Astrocyte (in vitro differentiated cells and primary cell): ENCODE measurements around the gene RNFT2. TPM values are rescaled to one million over a fixed set of nuclear protein-coding genes. Genes with fewer than 3 reads are reported as not detected.

ENCODE experiments used
- DNase-seq: peaks from one replicate; pipeline ENCODE4 v3.0.0-alpha.2; 2010; ENCODE audit warnings: low read depth
- FAIRE-seq: peaks from 2 replicates; lab custom pipeline; 2011; peaks lifted over from hg19 to GRCh38; lab: Jason Lieb, UNC
- H2AFZ ChIP-seq: 2 replicates; pipeline ENCODE4 v1.6.0; 2012; ENCODE audit warnings: low read depth, low read length, inconsistent platforms
- H3K27ac ChIP-seq: 2 replicates; pipeline ENCODE4 v1.5.1; 2011; ENCODE audit warnings: low read depth, low read length, inconsistent platforms
- H3K27me3 ChIP-seq: 2 replicates; pipeline ENCODE4 v1.6.0; 2011; ENCODE audit warnings: low read length, inconsistent platforms; ENCODE audit not compliant: insufficient read depth
- H3K36me3 ChIP-seq: 2 replicates; pipeline ENCODE4 v1.5.1; 2011; ENCODE audit warnings: low read length, inconsistent platforms; ENCODE audit not compliant: insufficient read depth
- H3K4me1 ChIP-seq: 2 replicates; pipeline ENCODE4 v1.5.1; 2011; ENCODE audit warnings: low read length, inconsistent platforms; ENCODE audit not compliant: insufficient read depth
- H3K4me2 ChIP-seq: 2 replicates; pipeline ENCODE4 v1.6.0; 2012; ENCODE audit warnings: low read length, inconsistent platforms
- H3K4me3 ChIP-seq: 2 replicates; pipeline ENCODE4 v1.5.1; 2011; ENCODE audit warnings: low read depth, mild to moderate bottlenecking, low read length, inconsistent platforms; ENCODE audit not compliant: insufficient read depth
- H3K79me2 ChIP-seq: 2 replicates; pipeline ENCODE4 v1.6.0; 2012; ENCODE audit warnings: mild to moderate bottlenecking, low read length, inconsistent platforms; ENCODE audit not compliant: insufficient read depth
- H3K9ac ChIP-seq: 2 replicates; pipeline ENCODE4 v1.6.0; 2012; ENCODE audit warnings: mild to moderate bottlenecking, low read length, inconsistent platforms
- H3K9me3 ChIP-seq: 2 replicates; pipeline ENCODE4 v1.5.1; 2012; ENCODE audit warnings: low read depth, mild to moderate bottlenecking, low read length, inconsistent platforms; ENCODE audit not compliant: insufficient read depth
- H4K20me1 ChIP-seq: 2 replicates; pipeline ENCODE4 v1.6.0; 2012; ENCODE audit warnings: low read length, inconsistent platforms; ENCODE audit not compliant: insufficient read depth
- H3K27ac Mint-ChIP-seq: one replicate; pipeline ENCODE4 v1.8.0; 2021; ENCODE audit warnings: mild to moderate bottlenecking, mixed read lengths; ENCODE audit not compliant: unreplicated experiment
- H3K27me3 Mint-ChIP-seq: one replicate; pipeline ENCODE4 v1.8.0; 2021; ENCODE audit warnings: low read depth, mixed read lengths; ENCODE audit not compliant: unreplicated experiment
- H3K36me3 Mint-ChIP-seq: one replicate; pipeline ENCODE4 v1.8.0; 2021; ENCODE audit warnings: low read depth, mixed read lengths; ENCODE audit not compliant: unreplicated experiment
- H3K4me1 Mint-ChIP-seq: one replicate; pipeline ENCODE4 v1.8.0; 2021; ENCODE audit warnings: low read depth, mixed read lengths; ENCODE audit not compliant: unreplicated experiment
- H3K4me3 Mint-ChIP-seq: one replicate; pipeline ENCODE4 v1.8.0; 2021; ENCODE audit warnings: mild to moderate bottlenecking, moderate library complexity, mixed read lengths; ENCODE audit not compliant: unreplicated experiment
- H3K9me3 Mint-ChIP-seq: one replicate; pipeline ENCODE4 v1.8.0; 2021; ENCODE audit warnings: mild to moderate bottlenecking, mixed read lengths; ENCODE audit not compliant: unreplicated experiment
- EZH2 ChIP-seq: IDR thresholded peaks from 2 replicates; pipeline ENCODE4 v1.6.1; 2012; ENCODE audit warnings: mild to moderate bottlenecking, low read length, inconsistent platforms; ENCODE audit not compliant: insufficient read depth
- total RNA-seq: library from RNA; stranded (reverse); gene quantifications from 2 replicates; pipeline ENCODE4 v1.2.1, GENCODE V29; 2021
- TF ChIP-seq, protein P1 (sequence below): IDR thresholded peaks from 2 replicates; pipeline ENCODE4 v1.5.1; 2011; ENCODE audit warnings: low read depth, mild to moderate bottlenecking, inconsistent platforms, low read length, moderate library complexity; ENCODE audit not compliant: insufficient read depth

RNFT2 gene
- total RNA-seq, 1 donor from 2014 or later: 8.9 TPM

DNA sequence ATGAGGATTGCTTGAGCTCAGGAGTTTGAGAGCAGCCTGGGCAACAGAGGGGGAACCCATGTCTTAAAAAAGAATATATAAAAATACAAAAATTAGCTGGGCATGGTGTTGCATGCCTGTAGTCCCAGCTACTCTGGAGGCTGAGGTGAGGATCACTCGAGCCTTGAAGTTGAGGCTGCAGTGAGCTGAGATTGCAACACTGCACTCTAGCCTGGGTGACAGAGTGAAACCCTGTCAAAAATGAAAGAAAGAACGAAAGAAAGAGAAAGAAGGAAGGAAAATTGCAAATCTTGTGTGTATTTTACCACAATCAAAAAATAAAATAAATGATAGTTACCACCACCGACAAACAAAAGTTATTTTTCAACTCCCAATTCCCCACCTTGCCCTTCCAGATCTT is 45.5 kb upstream of the RNFT2 start:
- H3K4me3 Mint-ChIP-seq: no peak overlapping the region
- H3K36me3 Mint-ChIP-seq: no peaks in the 10 kb centered on the region
- Histone ChIP-seq H3K36me3 (no peaks in the 10 kb centered on the region), H4K20me1 (no peaks in the 10 kb centered on the region), H2AFZ (no peak overlapping the region), H3K27ac (no peak overlapping the region), H3K4me1 (peaks cover 4% of the 10 kb centered on the region), H3K79me2 (no peaks in the 10 kb centered on the region), H3K4me2 (no peak overlapping the region), H3K27me3 (peaks cover 56% of the 10 kb centered on the region), H3K9me3 (no peaks in the 10 kb centered on the region), H3K4me3 (no peak overlapping the region), H3K9ac (no peak overlapping the region)
- FAIRE-seq: no peak
- no peak overlapping the region for H3K27ac Mint-ChIP-seq
- TF ChIP-seq, protein P1, sequence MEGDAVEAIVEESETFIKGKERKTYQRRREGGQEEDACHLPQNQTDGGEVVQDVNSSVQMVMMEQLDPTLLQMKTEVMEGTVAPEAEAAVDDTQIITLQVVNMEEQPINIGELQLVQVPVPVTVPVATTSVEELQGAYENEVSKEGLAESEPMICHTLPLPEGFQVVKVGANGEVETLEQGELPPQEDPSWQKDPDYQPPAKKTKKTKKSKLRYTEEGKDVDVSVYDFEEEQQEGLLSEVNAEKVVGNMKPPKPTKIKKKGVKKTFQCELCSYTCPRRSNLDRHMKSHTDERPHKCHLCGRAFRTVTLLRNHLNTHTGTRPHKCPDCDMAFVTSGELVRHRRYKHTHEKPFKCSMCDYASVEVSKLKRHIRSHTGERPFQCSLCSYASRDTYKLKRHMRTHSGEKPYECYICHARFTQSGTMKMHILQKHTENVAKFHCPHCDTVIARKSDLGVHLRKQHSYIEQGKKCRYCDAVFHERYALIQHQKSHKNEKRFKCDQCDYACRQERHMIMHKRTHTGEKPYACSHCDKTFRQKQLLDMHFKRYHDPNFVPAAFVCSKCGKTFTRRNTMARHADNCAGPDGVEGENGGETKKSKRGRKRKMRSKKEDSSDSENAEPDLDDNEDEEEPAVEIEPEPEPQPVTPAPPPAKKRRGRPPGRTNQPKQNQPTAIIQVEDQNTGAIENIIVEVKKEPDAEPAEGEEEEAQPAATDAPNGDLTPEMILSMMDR: no peak
- no peak for TF ChIP-seq EZH2
- no peaks in the 10 kb centered on the region for H3K9me3 Mint-ChIP-seq
- DNase-seq: no peak
- H3K4me1 Mint-ChIP-seq: peaks cover 3% of the 10 kb centered on the region
- peaks cover 52% of the 10 kb centered on the region for H3K27me3 Mint-ChIP-seq

DNA sequence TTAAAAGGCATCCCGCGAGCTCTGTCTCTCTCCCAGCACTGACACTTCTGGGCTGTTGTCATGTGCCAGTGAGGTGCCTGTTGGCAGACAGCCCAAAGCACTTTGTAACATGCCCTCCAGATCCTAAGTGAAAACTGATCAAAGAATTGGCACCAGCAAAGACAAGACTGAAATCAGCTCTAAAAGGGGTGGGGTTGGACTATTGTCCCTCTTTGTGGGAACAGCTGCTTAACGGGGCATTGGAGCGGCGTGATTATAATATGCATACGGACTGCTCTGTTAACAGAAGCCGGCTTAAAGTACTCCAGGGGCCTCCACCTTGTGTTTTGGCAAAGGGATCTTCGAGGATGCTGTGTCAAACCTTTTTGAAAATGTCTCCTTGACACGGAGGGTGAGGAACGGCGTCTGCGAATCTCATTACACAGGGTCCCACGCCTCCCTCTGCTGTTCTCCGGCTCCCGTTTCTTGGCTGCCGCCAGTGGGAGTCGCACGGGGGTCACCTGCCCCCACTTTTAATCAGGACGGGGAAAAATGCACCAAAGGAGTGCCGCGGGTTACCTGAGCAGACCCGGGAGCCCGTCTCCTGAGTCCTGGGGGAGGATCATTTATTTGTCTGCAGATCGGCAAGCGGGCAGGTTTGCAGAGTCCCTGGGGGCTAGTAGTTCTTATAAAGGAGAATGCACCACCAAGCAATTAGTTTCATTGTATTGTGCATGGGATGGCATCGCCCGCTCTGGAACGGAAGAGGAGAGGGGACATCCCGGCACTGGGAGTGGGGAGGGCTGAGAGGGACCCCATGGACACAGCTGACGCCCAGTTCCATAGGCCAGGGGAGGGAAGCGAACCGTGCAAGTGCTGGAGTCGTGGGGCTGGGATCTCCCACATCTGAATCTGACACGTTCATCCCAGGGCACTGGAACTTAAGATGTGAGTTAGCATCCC is 44.6 kb upstream of the RNFT2 start:
- peak overlapping the region; percentile 35 for H3K4me3 ChIP-seq

More for the DNA sequence above, 44.6 kb upstream of the RNFT2 start:
- no peak overlapping the region for H3K4me3 Mint-ChIP-seq
- DNase-seq (no peak), FAIRE-seq (no peak)
- H3K27ac ChIP-seq: no peak overlapping the region
- H2AFZ ChIP-seq: peak overlapping the region; percentile 13
- peaks cover 3% of the 10 kb centered on the region for H3K4me1 Mint-ChIP-seq
- peaks cover 56% of the 10 kb centered on the region for H3K27me3 ChIP-seq
- H4K20me1 ChIP-seq: no peaks in the 10 kb centered on the region
- no peaks in the 10 kb centered on the region for H3K36me3 Mint-ChIP-seq
- peaks cover 4% of the 10 kb centered on the region for H3K4me1 ChIP-seq
- peak; percentile 68 for TF ChIP-seq EZH2
- TF ChIP-seq, protein P1: no peak
- no peaks in the 10 kb centered on the region for H3K9me3 Mint-ChIP-seq
- no peaks in the 10 kb centered on the region for H3K9me3 ChIP-seq
- no peaks in the 10 kb centered on the region for H3K79me2 ChIP-seq
- H3K27me3 Mint-ChIP-seq: peaks cover 56% of the 10 kb centered on the region
- H3K4me2 ChIP-seq: peak overlapping the region; percentile 80
- no peaks in the 10 kb centered on the region for H3K36me3 ChIP-seq
- peak overlapping the region; percentile 9 for H3K9ac ChIP-seq
- H3K27ac Mint-ChIP-seq: no peak overlapping the region
